Calu3 (cell line): Measurements from ENCODE around the gene HEXD. TPM values are rescaled to one million over a fixed set of nuclear protein-coding genes. Genes with fewer than 3 reads are reported as not detected.
"Not testable (repeated sequence)": the region's sequence is repeated elsewhere in the genome, so short reads cannot be mapped to it uniquely, and the experiment has no call there.

Experiments
- BruUV-seq: library from RNA; stranded (reverse); fragments of 400-500 nt; replicated peaks from 2 replicates; lab custom pipeline; 2021; lab: Mats Ljungman, UMichigan
- CTCF ChIA-PET: fragments of 300-600 bp; sonication (Branson Sonifier 250); formaldehyde crosslinking; loops from one replicate; lab custom pipeline; 2022; ENCODE audit warnings: antibody characterized with exemption; lab: Charles Lee
- DNase-seq: peaks from one replicate; pipeline ENCODE4 v3.0.0; 2022
- H3K27ac Mint-ChIP-seq: one replicate; pipeline ENCODE4 v1.8.0; 2022; ENCODE audit warnings: mixed read lengths; ENCODE audit not compliant: unreplicated experiment
- H3K27me3 Mint-ChIP-seq: one replicate; pipeline ENCODE4 v1.8.0; 2022; ENCODE audit warnings: mixed read lengths; ENCODE audit not compliant: unreplicated experiment
- H3K36me3 Mint-ChIP-seq: one replicate; pipeline ENCODE4 v1.8.0; 2022; ENCODE audit warnings: mild to moderate bottlenecking, moderate library complexity, mixed read lengths; ENCODE audit not compliant: insufficient read depth, unreplicated experiment
- H3K4me1 Mint-ChIP-seq: one replicate; pipeline ENCODE4 v1.8.0; 2022; ENCODE audit warnings: mild to moderate bottlenecking, low read depth, mixed read lengths; ENCODE audit not compliant: unreplicated experiment
- H3K4me3 Mint-ChIP-seq: one replicate; pipeline ENCODE4 v1.8.0; 2022; ENCODE audit warnings: mild to moderate bottlenecking, low read depth, moderate library complexity, mixed read lengths; ENCODE audit not compliant: unreplicated experiment
- H3K9me3 Mint-ChIP-seq: one replicate; pipeline ENCODE4 v1.8.0; 2022; ENCODE audit warnings: low read depth, mixed read lengths; ENCODE audit not compliant: unreplicated experiment
- CTCF ChIP-seq: fragments of 200-600 bp; IDR thresholded peaks from one replicate; pipeline ENCODE4 v1.8.0; 2022; ENCODE audit warnings: antibody characterized with exemption; ENCODE audit not compliant: unreplicated experiment
- intact Hi-C: fragments of 100-400 bp; cut with micrococcal nuclease; formaldehyde crosslinking; loops from one replicate; pipeline ENCODE4 v1.10.0; 2022; ENCODE audit not compliant: unreplicated experiment
- total RNA-seq: library from RNA; stranded (reverse); gene quantifications from 2 replicates; pipeline ENCODE4 v1.2.3, GENCODE V29; 2022

HEXD gene
- total RNA-seq, 1 experiment from 2014 or later = 30.7 TPM

- peaks cover 6% of the 10 kb centered on the region for H3K4me1 Mint-ChIP-seq
- H3K9me3 Mint-ChIP-seq = no peaks in the 10 kb centered on the region
- no peak overlapping the region for H3K4me3 Mint-ChIP-seq
- H3K27ac Mint-ChIP-seq = no peak overlapping the region
- H3K36me3 Mint-ChIP-seq = no peaks in the 10 kb centered on the region
- TF ChIP-seq CTCF = no peak
- intact Hi-C loops = no loop called here
- DNase-seq = no peak
- H3K27me3 Mint-ChIP-seq = peaks cover 43% of the 10 kb centered on the region
- no TSS peak for BruUV-seq
- CTCF ChIA-PET = interaction anchor here (1.2 kb wide), 1 partner anchor 27 kb away, joined by 4 read pairs; no protein-coding TSS in a partner anchor
Observed at GRCh38 chr17:82377924-82378740, 40.0 kb upstream of the HEXD start.

GRCh38 chr17:82378741-82379021, 39.5 kb upstream of the HEXD start:
- Mint-ChIP-seq H3K4me3 (no peak overlapping the region), H3K9me3 (no peaks in the 10 kb centered on the region), H3K27me3 (peaks cover 38% of the 10 kb centered on the region), H3K4me1 (peaks cover 6% of the 10 kb centered on the region), H3K36me3 (no peaks in the 10 kb centered on the region), H3K27ac (no peak overlapping the region)
- TF ChIP-seq CTCF = no peak
- DNase-seq = no peak
- CTCF ChIA-PET = interaction anchor here (1.2 kb wide), 1 partner anchor 28 kb away, joined by 4 read pairs; no protein-coding TSS in a partner anchor
- BruUV-seq = no TSS peak
- intact Hi-C loops = no loop called here

GRCh38 chr17:82380860-82381702, 37.1 kb upstream of the HEXD start:
- H3K27ac Mint-ChIP-seq = peak overlapping the region; percentile 2
- peaks cover 46% of the 10 kb centered on the region for H3K27me3 Mint-ChIP-seq
- BruUV-seq = no TSS peak
- CTCF ChIA-PET = no interaction called here
- no peaks in the 10 kb centered on the region for H3K9me3 Mint-ChIP-seq
- no peak overlapping the region for H3K4me3 Mint-ChIP-seq
- intact Hi-C loops = no loop called here
- DNase-seq = no peak
- H3K36me3 Mint-ChIP-seq = peaks cover 5% of the 10 kb centered on the region
- H3K4me1 Mint-ChIP-seq = peaks cover 6% of the 10 kb centered on the region
- no peak for TF ChIP-seq CTCF

- H3K27me3 Mint-ChIP-seq = peaks cover 51% of the 10 kb centered on the region
- H3K9me3 Mint-ChIP-seq, intact Hi-C loops, CTCF ChIA-PET, BruUV-seq, H3K4me1 Mint-ChIP-seq, DNase-seq, H3K4me3 Mint-ChIP-seq, H3K27ac Mint-ChIP-seq, H3K36me3 Mint-ChIP-seq: not testable (repeated sequence)
Observed at GRCh38 chr17:82381703-82382009, 36.5 kb upstream of the HEXD start.

GRCh38 chr17:82382220-82382932, 35.8 kb upstream of the HEXD start:
- H3K4me1 Mint-ChIP-seq, BruUV-seq, H3K27ac Mint-ChIP-seq, H3K36me3 Mint-ChIP-seq, DNase-seq, intact Hi-C loops, H3K4me3 Mint-ChIP-seq, CTCF ChIA-PET, H3K9me3 Mint-ChIP-seq: not testable (repeated sequence)
- peaks cover 59% of the 10 kb centered on the region for H3K27me3 Mint-ChIP-seq
